Choroid plexus epithelial cell (primary cell): ENCODE results near the gene LMNTD1.

Experiments
- DNase-seq: peaks from one replicate; pipeline ENCODE4 v3.0.0-alpha.2; 2010; ENCODE audit warnings: low read depth
- H3K4me3 ChIP-seq: 2 replicates; pipeline ENCODE4 v1.5.1; 2011; ENCODE audit warnings: low read depth, mild to moderate bottlenecking, control low read depth, low read length, moderate library complexity
- TF ChIP-seq, protein P1 (sequence below): conservative IDR thresholded peaks from 2 replicates; pipeline ENCODE4 v1.5.1; 2011; ENCODE audit warnings: low read depth, mild to moderate bottlenecking, control low read depth, inconsistent platforms, low read length, moderate library complexity

Gene LMNTD1

DNA sequence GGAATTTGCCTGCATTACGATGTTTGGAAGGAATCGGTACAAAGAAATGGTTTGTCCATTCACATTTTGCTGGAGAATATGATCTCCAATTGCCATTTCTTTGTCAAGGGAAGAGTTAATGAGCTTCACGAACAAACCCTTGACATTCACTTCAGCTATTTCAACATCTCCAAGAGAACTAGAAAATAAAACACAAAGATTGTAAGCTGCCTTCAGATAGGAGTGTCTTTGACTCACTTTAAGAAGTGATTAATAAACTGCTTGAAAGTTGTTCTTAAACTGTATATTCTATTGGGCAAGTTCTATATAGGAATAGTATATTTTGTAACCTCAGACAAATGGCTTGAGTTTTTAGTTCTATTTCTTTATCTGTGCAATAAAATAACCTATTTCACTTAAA lies 26.3 kb downstream of the LMNTD1 start:
- TF ChIP-seq, protein P1, sequence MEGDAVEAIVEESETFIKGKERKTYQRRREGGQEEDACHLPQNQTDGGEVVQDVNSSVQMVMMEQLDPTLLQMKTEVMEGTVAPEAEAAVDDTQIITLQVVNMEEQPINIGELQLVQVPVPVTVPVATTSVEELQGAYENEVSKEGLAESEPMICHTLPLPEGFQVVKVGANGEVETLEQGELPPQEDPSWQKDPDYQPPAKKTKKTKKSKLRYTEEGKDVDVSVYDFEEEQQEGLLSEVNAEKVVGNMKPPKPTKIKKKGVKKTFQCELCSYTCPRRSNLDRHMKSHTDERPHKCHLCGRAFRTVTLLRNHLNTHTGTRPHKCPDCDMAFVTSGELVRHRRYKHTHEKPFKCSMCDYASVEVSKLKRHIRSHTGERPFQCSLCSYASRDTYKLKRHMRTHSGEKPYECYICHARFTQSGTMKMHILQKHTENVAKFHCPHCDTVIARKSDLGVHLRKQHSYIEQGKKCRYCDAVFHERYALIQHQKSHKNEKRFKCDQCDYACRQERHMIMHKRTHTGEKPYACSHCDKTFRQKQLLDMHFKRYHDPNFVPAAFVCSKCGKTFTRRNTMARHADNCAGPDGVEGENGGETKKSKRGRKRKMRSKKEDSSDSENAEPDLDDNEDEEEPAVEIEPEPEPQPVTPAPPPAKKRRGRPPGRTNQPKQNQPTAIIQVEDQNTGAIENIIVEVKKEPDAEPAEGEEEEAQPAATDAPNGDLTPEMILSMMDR: no peak
- DNase-seq: no peak
- no peak overlapping the region for H3K4me3 ChIP-seq

DNA sequence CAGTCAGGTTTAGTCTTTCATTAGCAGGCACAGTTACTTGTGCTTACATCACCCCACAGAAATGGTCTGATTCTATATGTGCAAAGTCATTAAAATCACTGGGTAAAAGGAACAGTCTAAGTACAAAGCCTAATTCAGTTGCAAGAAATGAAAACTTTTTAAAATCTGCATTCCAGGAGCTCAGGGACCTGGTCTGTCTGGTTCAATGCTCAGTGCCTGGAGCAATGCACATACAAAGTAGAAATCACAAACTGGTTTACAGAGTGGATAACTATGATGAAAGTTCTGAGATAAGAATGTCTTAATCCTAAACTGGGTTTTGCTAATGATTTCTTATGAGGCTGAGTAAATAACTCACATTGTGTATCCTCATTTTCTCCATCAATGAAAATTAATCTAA lies 28.7 kb downstream of the LMNTD1 start:
- no peak overlapping the region for H3K4me3 ChIP-seq
- TF ChIP-seq, protein P1: no peak

DNA sequence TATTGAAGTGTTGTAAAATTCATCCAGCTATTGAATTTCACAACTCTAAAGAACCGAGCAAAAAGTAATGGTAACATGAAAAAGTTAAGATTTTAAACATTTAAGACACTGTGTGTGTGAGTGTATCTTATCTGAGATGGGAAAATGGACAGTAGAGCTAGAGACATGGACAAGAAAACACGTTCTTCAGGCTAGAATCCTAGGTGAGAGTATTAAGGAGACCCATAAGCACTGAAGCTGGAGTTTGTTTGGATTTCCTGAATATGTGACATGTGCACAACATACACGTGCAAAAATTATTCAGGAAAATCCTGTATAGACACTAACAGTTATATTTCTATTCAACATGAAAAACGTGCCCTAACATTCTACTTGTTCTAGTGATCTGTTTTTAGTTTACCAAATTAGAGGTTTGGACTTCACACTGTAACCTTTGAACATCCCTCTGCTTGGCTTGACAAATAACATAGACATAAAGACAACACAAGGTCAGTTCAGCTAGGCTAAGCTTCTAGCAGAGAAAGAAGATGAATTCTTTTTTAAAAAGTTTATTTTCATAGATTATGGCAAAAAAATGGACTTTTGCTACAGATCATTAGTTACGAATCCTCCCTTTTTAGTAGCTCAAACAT lies 31.3 kb downstream of the LMNTD1 start:
- DNase-seq: no peak
- no peak overlapping the region for H3K4me3 ChIP-seq
- TF ChIP-seq, protein P1: no peak

More for the DNA sequence above, 28.7 kb downstream of the LMNTD1 start:
- no peak for DNase-seq

DNA sequence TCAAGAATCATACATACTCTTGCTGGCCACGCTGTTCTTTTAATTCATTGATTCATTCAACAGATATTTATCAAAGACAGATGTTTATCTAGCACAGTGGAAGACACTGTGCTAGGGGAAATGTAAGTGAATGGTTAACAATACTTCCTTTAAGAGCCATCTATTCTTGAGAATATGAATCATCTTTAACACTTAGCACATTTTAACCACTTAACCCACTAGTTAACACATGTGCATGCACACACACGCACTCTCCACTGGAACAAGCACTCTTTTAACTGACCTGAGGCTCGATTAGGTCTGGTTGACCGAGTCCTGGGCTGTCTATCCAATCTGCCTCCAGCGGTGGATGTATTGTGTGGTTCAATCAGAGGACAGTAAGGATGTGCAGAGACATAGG lies 34.6 kb downstream of the LMNTD1 start:
- H3K4me3 ChIP-seq: no peak overlapping the region
- peak; percentile 21 for DNase-seq
- TF ChIP-seq, protein P1: no peak

DNA sequence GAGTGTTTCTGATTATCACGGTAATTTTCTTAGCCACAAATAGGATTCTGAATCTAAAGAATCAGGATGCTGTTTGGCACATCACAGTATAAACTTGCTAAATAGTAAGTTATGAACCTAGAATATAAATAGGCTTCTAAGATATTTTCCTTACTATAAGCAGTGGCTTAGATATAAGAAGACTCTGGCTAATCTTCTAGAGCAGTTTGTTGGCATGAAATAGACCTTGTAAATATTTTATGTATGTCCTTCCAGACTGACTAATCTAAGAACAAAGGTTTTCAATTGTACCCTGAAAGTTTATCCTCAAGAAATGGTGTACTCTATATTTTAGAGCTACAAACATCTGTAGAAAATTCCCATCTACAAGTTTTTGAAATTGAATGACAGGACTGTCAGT lies 48.3 kb downstream of the LMNTD1 start:
- TF ChIP-seq, protein P1: no peak
- H3K4me3 ChIP-seq: no peak overlapping the region
- no peak for DNase-seq

DNA sequence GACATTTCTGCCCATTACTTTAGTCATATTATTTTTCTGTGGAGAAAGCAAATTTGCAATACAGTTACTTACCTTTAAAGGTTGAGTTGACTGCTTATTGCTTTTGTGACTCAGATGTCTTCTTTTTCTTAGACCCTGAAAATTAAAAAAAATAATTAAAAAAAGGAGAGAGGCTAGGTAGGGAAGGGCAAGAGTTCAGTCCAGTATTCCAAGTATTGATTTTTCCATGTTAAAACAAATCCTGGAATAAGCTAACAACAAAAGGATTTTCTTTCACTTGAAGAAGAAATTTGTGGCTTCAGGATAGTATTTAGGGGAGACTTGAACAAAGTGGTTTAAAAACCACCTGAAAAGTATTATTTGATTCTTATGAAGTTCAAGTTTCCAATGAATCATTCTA lies 49.4 kb downstream of the LMNTD1 start:
- DNase-seq: no peak
- no peak overlapping the region for H3K4me3 ChIP-seq
- TF ChIP-seq, protein P1: no peak

DNA sequence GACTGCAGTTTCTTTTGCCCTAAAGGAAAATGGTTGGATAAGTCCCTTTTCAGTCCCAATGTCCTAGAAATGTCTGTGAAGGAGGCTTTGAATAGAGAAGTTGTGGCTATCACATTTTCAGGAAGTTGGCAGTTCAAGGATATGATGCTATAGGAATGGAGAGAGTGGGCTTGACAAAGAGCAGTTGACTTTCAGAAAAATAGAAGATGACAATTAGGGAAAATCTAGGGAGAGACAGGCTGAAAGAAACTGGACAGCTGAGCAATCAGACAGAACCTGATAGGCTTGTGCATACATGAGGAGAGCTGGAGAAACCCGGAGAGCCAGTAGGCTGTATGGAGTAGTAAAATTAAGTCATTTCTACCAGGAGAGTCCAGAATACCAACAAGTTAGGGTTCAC lies 50.5 kb downstream of the LMNTD1 start:
- H3K4me3 ChIP-seq: no peak overlapping the region
- no peak for DNase-seq
- TF ChIP-seq, protein P1: no peak
